SH-SY5Y (cell line): ENCODE data around the gene KRT72.

Source experiments
- GATA2 ChIP-seq: IDR thresholded peaks from 2 replicates; pipeline ENCODE4 v1.6.1; 2011; ENCODE audit warnings: mild to moderate bottlenecking, low read depth, low read length
- GATA3 ChIP-seq: IDR thresholded peaks from 2 replicates; pipeline ENCODE4 v1.6.1; 2011; ENCODE audit warnings: low read depth, mild to moderate bottlenecking, low read length, moderate library complexity

Gene KRT72

GRCh38 chr12:52618216-52618615, 17.0 kb upstream of the KRT72 start, which contains the start of gene KRT73:
KRT73 (minus strand) TSS chr12:52618559; CDS start chr12:52618524, 35 bp downstream.
- TF ChIP-seq GATA2 (no peak), GATA3 (no peak)

GRCh38 chr12:52617403-52617785, 16.1 kb upstream of the KRT72 start:
- TF ChIP-seq GATA3 (no peak), GATA2 (no peak)

- TF ChIP-seq GATA3 (no peak), GATA2 (no peak)
These were observed 15.6 kb upstream of the KRT72 start for GRCh38 chr12:52616680-52617402.

DNA sequence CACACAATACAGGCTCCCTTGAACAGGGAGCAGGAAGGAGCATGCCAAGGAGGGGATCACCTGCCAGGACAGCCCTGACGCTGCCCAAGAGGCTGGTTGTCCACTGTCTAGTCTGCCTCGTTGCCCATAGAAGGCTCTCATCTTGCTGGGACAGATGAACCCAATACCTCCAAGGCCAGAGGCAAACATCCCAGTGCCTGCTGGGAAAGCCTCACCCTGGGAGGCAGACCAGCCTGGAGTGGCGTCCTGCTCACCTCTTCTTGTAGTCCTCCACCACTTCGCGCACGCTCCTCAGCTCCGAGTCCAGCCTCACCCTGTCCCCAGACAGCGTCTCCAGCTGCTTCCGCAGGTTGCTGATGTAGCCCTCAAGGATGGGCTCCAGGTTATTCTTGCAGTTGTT, 14.6 kb upstream of the KRT72 start:
- TF ChIP-seq GATA2 (no peak), GATA3 (no peak)

GRCh38 chr12:52615208-52615868, 14.1 kb upstream of the KRT72 start:
- TF ChIP-seq GATA3 (no peak), GATA2 (no peak)

DNA sequence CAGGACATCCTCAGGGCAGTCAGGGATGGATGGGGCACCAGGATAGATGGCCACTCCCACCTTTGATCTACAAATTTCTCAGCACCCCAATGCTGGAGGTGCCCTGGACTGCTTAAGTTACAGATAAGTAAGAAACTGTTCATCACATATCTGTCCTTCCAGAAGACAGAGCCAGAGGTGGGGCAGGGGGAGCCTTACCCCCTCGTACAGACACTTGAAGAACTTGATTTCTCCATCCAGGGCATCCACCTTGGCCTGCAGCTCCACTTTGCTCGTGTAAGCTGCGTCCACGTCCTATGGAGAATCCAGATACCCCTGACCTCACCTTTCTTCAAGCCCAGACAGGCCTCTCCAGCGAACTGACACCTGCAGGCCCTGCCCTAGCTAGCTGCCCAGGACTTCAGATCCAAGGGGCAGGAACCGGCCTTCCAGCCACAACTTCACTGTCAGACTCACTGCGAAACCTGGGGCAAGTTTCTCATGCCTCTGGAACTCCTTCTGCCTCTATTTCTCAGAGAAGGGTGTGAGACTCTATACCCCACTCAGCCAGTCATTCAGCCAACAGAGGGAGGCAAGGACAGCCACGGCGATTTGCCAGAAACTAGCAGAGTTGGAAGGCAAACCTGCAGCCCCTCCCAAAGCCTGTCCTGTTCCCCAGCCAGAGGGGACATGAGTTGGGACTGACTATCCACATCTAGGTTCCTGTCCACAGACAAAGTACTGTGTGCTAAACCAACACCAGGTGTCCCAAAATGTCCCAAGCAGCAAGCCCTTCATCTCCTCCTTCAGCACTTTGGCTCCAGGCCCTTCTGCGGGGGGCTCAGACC, 13.3 kb upstream of the KRT72 start:
- no peak for TF ChIP-seq GATA3
- no peak for TF ChIP-seq GATA2

- TF ChIP-seq GATA3, result no peak
- no peak for TF ChIP-seq GATA2
These were observed 12.2 kb upstream of the KRT72 start for GRCh38 chr12:52613384-52614030.

GRCh38 chr12:52612431-52613383, 11.4 kb upstream of the KRT72 start:
- TF ChIP-seq GATA3, result no peak

- TF ChIP-seq GATA2 (no peak), GATA3 (no peak)
These were observed 9.8 kb upstream of the KRT72 start for GRCh38 chr12:52611080-52611468.

GRCh38 chr12:52608826-52609630, 7.8 kb upstream of the KRT72 start:
- TF ChIP-seq GATA3 (no peak), GATA2 (no peak)

DNA sequence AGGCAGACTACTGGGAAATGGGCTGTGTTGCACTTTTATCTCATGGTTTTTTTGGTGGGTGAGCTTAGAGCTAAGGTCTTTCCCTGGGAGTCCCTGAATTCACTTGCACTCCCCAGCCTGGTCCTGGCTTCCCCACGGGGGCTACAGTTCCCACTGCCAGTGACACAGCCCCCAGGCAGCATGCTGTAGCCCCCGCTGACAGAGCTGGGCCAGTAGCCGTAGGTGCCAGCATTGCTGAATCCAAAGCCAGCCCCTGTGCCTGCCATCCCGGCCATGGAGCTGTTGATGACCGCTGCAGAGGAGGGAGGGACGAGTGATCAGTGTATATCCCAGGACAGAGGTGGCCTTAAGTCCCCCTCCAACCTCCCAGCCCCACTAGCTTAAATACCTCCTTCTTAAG, 6.9 kb upstream of the KRT72 start:
- TF ChIP-seq GATA2 (no peak), GATA3 (no peak)

DNA sequence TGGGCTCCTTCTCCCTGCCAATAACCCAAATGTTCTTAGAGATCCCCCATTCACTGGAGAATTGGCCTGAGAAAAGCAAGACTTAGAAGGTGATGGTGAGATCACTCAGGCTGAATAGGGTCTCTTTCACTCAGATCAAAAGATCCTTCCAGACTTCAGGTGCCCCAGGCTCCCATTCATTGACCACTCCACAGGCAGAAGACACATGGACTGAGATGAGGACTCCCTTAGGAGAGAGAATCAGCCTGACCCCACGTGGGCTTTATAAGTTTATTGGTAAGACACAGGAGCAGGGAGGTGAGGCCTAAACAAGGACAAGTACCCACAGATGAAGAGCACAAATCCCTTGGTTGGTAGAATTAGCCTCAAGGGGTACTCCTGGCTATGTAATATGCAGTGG, 6.1 kb upstream of the KRT72 start:
- TF ChIP-seq GATA3, result no peak
- TF ChIP-seq GATA2, result no peak

- no peak for TF ChIP-seq GATA3
- no peak for TF ChIP-seq GATA2
These were observed 5.4 kb upstream of the KRT72 start for GRCh38 chr12:52606581-52607218.
